HG03060 (cell line): ENCODE measurements around the gene MB21D2.

ENCODE experiments used
- ATAC-seq: cut with Tn5 transposase; IDR thresholded peaks from one replicate; pipeline ENCODE4 v1.9.1; 2021; ENCODE audit warnings: low read depth, moderate number of reproducible peaks; ENCODE audit not compliant: unreplicated experiment

MB21D2 gene

GRCh38 chr3:192927016-192927415 lies 9.4 kb upstream of the MB21D2 start:
- no peak for ATAC-seq

GRCh38 chr3:192923731-192924130 lies 6.1 kb upstream of the MB21D2 start:
- ATAC-seq: no peak

- ATAC-seq: no peak
Observed at GRCh38 chr3:192921793-192922192, 4.1 kb upstream of the MB21D2 start.

GRCh38 chr3:192920411-192920810 lies 2.8 kb upstream of the MB21D2 start:
- ATAC-seq: no peak

- no peak for ATAC-seq
Observed at GRCh38 chr3:192919901-192920300, 2.2 kb upstream of the MB21D2 start.

GRCh38 chr3:192918275-192918588 lies 576 bp upstream of the MB21D2 start:
- ATAC-seq: no peak

- no peak for ATAC-seq
Observed at GRCh38 chr3:192917028-192917403, 640 bp downstream of the MB21D2 start.

GRCh38 chr3:192916371-192917027 lies 1.2 kb downstream of the MB21D2 start:
- ATAC-seq: no peak

- no peak for ATAC-seq
Observed at GRCh38 chr3:192915722-192916121, 1.9 kb downstream of the MB21D2 start.

- no peak for ATAC-seq
Observed at GRCh38 chr3:192915304-192915703, 2.4 kb downstream of the MB21D2 start.

GRCh38 chr3:192914848-192915247 lies 2.8 kb downstream of the MB21D2 start:
- no peak for ATAC-seq

- no peak for ATAC-seq
Observed at GRCh38 chr3:192913540-192913939, 4.1 kb downstream of the MB21D2 start.

- no peak for ATAC-seq
Observed at GRCh38 chr3:192911293-192911692, 6.4 kb downstream of the MB21D2 start.

- ATAC-seq: no peak
Observed at GRCh38 chr3:192907784-192908183, 9.9 kb downstream of the MB21D2 start.

- no peak for ATAC-seq
Observed at GRCh38 chr3:192906940-192907339, 10.7 kb downstream of the MB21D2 start.

- no peak for ATAC-seq
Observed at GRCh38 chr3:192905980-192906678, 11.5 kb downstream of the MB21D2 start.

GRCh38 chr3:192904632-192905289 lies 12.9 kb downstream of the MB21D2 start:
- no peak for ATAC-seq

- ATAC-seq: no peak
Observed at GRCh38 chr3:192902549-192902948, 15.1 kb downstream of the MB21D2 start.

GRCh38 chr3:192901435-192901834 lies 16.2 kb downstream of the MB21D2 start:
- ATAC-seq: no peak

GRCh38 chr3:192899540-192899982 lies 18.1 kb downstream of the MB21D2 start:
- ATAC-seq: no peak

- no peak for ATAC-seq
Observed at GRCh38 chr3:192897005-192897404, 20.7 kb downstream of the MB21D2 start.

GRCh38 chr3:192896208-192896607 lies 21.4 kb downstream of the MB21D2 start:
- no peak for ATAC-seq
